Measurements from ENCODE around the gene AFAP1. TPM values are rescaled to one million over a fixed set of nuclear protein-coding genes. Genes with fewer than 3 reads are reported as not detected.

Gene AFAP1
- polyA plus RNA-seq, 10 donors = 31.0 to 46.2 (median 34.6) TPM

- peak in 1 of 3 donors; percentile 62 for DNase-seq
Observed at GRCh38 chr4:7807351-7807921, 132.2 kb downstream of the AFAP1 start.

- DNase-seq = peak; percentile 80 to 96 (median 90)
Observed at GRCh38 chr4:7806338-7807090, 133.1 kb downstream of the AFAP1 start.

- DNase-seq = peak in 2 of 3 donors; percentile 67 to 79
Observed at GRCh38 chr4:7805533-7806337, 133.9 kb downstream of the AFAP1 start.

- peak in 1 of 3 donors; percentile 54 for DNase-seq
Observed at GRCh38 chr4:7804756-7805385, 134.8 kb downstream of the AFAP1 start.

- DNase-seq = peak in 2 of 3 donors; percentile 90 to 91
Observed at GRCh38 chr4:7803992-7804755, 135.5 kb downstream of the AFAP1 start.

GRCh38 chr4:7803371-7803770, 136.3 kb downstream of the AFAP1 start:
- no peak for DNase-seq

GRCh38 chr4:7802093-7802726, 137.5 kb downstream of the AFAP1 start:
- DNase-seq = peak in 2 of 3 donors; percentile 89 to 93

- DNase-seq = no peak
Observed at GRCh38 chr4:7801641-7802040, 138.0 kb downstream of the AFAP1 start.

GRCh38 chr4:7801001-7801400, 138.7 kb downstream of the AFAP1 start:
- no peak for DNase-seq

GRCh38 chr4:7800410-7800809, 139.3 kb downstream of the AFAP1 start:
- no peak for DNase-seq

- no peak for DNase-seq
Observed at GRCh38 chr4:7799736-7800135, 139.9 kb downstream of the AFAP1 start.

- no peak for DNase-seq
Observed at GRCh38 chr4:7799306-7799705, 140.4 kb downstream of the AFAP1 start.

- no peak for DNase-seq
Observed at GRCh38 chr4:7798178-7798995, 141.3 kb downstream of the AFAP1 start.

GRCh38 chr4:7797330-7797729, 142.3 kb downstream of the AFAP1 start:
- DNase-seq = no peak

- DNase-seq = no peak
Observed at GRCh38 chr4:7795983-7796382, 143.7 kb downstream of the AFAP1 start.

- DNase-seq = no peak
Observed at GRCh38 chr4:7793186-7793585, 146.5 kb downstream of the AFAP1 start.

- DNase-seq = no peak
Observed at GRCh38 chr4:7792616-7793015, 147.0 kb downstream of the AFAP1 start.

- peak in 1 of 3 donors; percentile 29 for DNase-seq
Observed at GRCh38 chr4:7790999-7791398, 148.7 kb downstream of the AFAP1 start.

- DNase-seq = no peak
Observed at GRCh38 chr4:7790023-7790422, 149.6 kb downstream of the AFAP1 start.

Measured in muscle of back (tissue), 11 donors.